ENCODE results near the gene GRHL3.

DNA sequence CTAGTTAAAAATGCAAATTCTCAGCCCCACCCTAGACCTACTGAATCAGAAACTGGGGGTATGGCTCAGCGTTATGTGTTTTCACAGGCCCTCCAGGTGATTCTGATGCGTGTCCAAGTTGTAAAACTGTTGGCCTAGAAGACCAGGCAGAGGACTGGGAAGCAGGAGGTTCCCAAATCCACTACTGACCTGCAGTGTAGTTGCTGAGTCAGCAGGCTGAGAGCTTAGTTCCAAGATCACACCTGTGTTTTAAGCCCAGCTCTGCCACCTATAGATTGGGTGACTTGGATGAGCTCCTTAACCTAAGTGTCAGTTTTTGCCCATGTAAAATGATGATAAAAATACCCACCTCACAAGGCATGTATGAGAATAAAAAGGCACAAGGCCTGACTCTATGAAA is 4.1 kb downstream of the GRHL3 start:
- TF ChIP-seq CTCF (IDR thresholded peaks at IDR 0.05; ENCODE audit: poor library complexity): no peak
- TF ChIP-seq EZH2phosphoT487 (IDR thresholded peaks at IDR 0.05; ENCODE audit: low read depth, severe bottlenecking, unreplicated experiment): no peak

All from hepatocyte (in vitro differentiated cells).